HG03060 (cell line): ENCODE results near the gene SPG7.

Experiments
- ATAC-seq: cut with Tn5 transposase; IDR thresholded peaks from one replicate; pipeline ENCODE4 v1.9.1; 2021; ENCODE audit warnings: low read depth, moderate number of reproducible peaks; ENCODE audit not compliant: unreplicated experiment

The SPG7 gene

GRCh38 chr16:89484923-89485679, 23.1 kb upstream of the SPG7 start:
- ATAC-seq, result no peak

- ATAC-seq, result no peak
Measured at GRCh38 chr16:89485701-89486246, 22.4 kb upstream of the SPG7 start.

- ATAC-seq, result no peak
Measured at GRCh38 chr16:89489040-89489897, 18.9 kb upstream of the SPG7 start.

DNA sequence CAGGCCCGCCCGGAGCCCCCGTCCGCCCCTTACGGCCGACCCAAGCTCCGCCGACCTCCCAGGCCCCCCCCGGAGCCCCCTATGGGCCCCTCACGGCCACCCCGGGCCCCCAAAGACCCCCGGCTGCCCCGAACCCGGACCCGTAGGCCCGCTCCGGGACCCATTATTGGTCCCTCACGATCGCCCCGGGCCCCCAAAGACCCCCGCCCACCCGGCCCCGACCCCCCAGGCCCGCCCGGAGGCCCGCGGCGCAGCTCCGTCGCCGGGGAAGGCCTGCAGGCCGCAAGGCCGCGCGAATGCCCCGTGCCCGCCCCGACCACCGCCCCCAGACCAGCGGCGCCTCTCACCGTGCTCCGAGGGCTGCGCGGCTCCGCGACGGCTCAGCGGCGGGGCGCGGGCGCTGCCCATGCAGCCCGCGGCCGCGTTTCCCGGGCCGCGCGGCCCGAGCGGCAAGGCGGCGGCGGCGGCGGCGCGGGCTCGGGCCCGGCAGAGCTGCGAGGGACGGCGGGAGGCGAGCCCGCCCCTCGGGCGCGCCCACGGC, 18.2 kb upstream of the SPG7 start:
- ATAC-seq, result no peak

DNA sequence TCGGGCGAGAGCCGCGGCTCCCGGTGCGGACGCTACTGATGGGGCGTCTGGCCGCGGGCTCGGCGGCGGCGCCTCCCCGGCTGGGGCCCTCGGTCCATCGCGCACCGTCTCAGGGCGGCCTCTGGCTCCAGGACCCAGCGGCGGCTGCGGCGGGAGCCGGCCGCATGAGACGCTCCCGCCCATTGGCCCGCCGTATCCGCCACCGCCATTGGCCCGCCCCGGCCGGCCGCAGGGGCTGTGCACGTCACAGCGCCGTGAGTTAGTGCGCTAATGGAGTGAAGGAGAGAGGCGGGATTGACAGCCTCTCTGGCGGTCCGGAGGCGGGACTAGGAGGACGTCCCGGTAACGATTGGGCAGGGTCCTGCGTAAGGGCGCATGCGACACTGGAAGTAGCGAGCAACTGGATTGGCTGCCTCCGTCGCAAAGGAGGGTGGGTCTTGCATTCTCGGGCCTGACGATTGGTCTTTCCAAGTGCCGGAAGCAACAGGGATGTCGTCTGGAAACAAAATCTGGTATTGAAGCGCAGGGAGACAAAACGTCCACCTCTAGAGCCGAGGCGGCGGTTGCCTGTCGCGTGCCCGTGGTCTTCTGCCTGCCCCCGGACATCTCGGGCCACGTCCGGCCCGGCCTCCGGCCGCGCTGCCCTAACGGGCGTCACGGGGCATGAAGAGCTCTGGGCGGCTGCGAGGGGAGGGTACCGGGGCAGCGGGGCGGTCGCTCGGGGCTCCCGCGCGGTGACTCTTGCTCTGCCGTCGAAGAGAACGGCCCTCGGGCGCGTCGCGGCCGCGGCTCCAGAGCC, 17.6 kb upstream of the SPG7 start, which contains the start of gene ANKRD11:
Gene ANKRD11 (minus strand): TSS at position 123 of the 799 bp plus-strand sequence. CDS start 173,542 bp downstream, outside the sequence.
- peak; percentile 78 for ATAC-seq

DNA sequence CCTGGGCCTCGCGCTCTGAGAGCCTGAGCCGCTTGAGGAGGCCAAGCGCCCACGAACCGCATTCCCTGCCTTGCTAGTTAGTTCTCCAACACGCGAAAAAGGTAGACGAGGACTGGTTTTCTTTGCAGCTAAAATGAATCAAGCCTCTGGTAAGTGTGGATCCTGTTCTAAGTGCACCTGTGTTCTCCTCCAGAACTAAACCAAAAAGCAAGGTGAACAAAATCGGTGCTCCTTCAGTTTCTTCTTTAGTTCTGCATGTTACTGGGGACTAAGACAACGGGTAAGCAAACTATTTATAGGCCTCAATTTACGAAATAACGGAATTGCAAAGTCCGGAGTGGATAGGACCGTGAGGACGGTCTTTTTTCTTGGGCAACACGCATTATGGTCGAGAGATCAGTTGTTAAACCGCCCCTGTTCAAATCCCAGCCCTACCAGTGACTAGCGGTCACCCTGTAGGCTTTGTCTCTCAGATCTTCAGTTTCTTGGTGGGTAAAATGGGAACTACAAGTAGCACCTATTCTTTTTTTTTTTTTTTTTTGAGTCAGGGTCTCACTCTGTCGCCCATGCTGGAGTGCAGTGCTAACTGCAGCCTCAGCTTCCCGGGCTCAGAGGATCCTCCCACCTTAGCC, 16.8 kb upstream of the SPG7 start:
- ATAC-seq, result no peak

- ATAC-seq, result no peak
Measured at GRCh38 chr16:89491974-89492687, 16.1 kb upstream of the SPG7 start.

- no peak for ATAC-seq
Measured at GRCh38 chr16:89493776-89494175, 14.4 kb upstream of the SPG7 start.

DNA sequence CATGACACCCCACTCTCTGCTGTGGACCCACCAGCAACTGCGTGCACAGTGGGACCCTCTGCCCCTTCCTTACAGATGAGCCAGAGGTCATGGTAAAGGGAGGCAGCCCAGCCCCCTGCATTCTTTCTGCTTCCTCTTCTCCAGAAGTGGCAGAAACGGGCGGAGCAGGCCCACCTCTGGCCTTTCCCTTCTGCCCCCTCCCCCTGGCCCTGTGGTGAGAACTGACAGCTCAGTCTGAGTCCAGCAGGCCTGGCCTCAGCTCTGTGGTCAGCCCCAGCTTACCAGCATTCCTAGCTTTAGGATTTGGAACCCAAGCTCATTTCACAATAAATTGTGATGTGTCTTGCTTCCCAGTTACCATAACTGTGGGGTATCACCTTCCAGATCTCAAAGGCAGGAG, 13.1 kb upstream of the SPG7 start:
- ATAC-seq, result no peak

DNA sequence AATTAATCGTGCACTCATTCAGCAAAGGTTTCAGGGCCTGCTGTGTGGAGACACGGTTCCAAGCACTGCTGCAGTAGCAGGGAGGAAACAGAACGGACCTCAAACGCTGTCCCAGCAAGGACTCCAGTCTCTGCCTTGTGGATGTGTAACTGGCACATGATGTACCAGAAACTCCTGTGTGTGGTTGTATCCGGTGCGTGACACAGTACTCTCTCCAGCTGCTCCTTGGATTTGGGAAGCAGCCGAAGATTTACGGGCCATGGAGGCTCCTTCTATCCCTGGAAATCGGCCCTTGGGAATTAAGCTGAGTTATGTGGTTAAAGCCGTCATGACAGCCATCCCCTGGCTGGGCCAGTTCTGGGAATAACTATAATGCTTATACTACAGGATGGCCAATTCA, 9.4 kb upstream of the SPG7 start:
- ATAC-seq, result no peak

DNA sequence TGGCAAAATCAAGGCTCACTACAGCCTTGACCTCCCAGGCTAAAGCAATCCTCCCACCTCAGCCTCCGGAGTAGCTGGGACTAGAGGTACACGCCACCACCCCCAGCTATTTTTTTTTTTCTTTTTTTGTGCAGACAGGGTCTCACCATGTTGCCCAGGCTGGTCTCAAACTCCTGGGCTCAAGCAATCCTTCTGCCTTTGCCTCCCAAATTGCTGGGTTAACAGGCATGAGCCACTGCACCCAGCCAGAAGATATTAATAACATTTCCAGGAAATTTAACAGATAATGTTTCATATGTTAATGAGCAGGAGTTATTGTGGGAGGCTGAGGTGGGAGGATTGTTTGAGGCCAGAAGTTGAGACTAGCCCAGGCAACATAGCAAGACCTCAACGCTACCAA, 8.4 kb upstream of the SPG7 start:
- no peak for ATAC-seq

DNA sequence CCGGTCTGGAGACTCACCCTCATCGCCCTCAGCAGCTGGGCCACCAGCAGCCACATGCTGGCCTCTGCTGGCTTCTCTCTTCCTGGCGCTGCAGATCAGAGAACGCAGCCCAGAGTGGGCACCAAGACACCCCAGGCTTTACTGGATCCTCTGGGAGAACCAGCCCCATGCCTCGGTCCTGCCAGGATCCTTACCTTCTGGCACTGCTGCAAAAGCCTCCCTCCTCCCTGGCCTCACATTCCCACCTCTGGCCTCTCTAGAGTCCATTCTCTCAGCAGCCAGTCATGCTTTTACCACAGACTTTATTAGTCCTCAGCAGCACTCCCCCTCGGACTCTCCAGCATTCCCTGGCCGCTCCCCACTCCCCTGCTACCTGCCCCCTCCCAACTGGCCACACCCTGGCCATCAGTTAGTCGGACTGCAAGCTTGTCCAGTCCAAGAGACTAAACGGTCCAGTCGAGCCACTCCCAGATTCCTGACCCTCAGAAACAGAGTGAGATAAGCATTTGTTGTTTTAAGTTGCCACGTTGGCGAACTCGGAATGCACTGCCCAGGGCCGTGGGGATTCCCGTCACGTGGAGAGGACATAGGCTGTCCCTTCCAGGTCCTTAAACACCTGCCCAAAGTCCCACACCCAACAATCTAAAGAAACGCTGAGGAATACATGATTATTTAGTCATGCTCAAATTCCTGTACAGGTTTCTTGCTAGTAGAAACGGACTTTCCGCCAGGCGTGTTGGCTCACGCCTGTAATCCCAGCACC, 5.9 kb upstream of the SPG7 start:
- no peak for ATAC-seq

GRCh38 chr16:89504091-89504490, 4.1 kb upstream of the SPG7 start:
- ATAC-seq, result no peak

GRCh38 chr16:89505204-89506112, 2.7 kb upstream of the SPG7 start:
- ATAC-seq, result peak; percentile 40

DNA sequence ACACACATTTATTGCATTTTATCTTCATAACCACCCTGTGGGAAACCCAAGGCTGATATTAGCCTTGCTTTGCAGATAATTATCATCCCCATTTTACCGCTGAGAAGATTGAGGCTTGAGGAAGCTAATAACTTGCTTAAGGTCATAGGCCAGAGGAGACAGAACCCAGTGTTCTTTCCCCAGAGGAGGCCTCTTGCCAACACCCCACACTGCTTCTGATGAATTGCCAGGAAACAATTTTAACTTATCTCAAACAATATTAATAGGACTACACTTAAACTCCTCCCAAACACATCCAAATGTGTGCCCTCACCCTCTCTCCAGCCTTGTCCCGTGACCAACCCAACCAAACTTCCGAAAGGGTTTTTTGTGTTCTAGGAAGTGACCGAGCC, 2.1 kb upstream of the SPG7 start:
- ATAC-seq, result no peak

DNA sequence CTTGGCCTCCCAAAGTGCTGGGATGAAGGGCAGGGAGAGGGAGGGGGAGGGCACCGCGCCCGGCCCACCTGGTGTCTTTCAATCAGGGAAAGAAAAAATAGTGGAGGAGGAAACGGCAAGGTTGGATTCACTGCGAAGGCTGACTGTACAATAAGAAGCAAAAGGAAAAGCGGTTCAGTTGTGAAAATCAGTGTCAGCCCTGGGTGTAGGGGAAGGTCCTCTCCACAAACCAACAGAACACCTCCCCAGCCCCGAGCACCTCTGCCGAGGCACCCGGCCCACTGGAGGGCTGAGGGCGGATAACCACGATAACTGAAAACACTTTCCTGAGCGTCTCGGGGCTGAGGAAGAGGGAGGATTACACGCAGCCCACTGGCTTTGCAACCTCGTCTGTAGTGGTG, 1.4 kb upstream of the SPG7 start:
- ATAC-seq, result no peak

DNA sequence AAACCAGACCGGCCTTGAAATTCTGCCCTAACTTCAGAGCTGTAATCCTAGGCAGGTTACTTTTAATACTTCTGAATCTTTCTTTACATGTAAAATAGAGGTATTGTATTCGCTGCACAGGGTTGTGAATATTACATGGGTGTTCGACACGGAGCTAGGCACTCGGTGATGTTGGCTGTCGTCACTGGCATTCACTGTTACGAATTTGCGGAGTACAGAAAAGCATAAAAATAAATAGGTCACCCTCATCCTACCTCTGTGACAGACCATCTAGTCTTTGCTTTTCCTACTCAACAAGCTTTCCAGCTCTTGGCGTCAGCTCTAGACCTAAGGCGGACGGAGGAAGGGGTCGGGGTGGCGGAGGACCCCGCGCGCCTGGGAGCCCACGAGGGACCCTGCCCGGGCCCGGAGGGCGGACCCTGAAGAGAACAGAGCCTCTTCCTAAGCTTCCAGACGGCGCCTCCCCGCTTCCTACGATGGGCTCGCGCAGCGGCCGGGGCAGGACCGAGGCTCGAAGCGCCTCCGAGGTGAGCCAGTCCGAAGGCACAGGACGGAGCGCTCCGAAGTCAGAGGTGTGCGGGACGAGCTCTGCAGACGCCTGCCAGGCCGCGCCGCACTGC, 879 bp upstream of the SPG7 start:
- ATAC-seq, result no peak
